ENCODE measurements around the gene USP2.
A peak's percentile ranks its signal among the peaks of the same experiment; 100 is the strongest.
"Not testable (repeated sequence)": the region's sequence is repeated elsewhere in the genome, so short reads cannot be mapped to it uniquely, and the experiment has no call there.

USP2 gene

GRCh38 chr11:119410501-119410900 lies 29.0 kb upstream of the USP2 start:
- DNase-seq: no peak

- no peak for DNase-seq
These were observed 28.2 kb upstream of the USP2 start for GRCh38 chr11:119409731-119410130.

DNA sequence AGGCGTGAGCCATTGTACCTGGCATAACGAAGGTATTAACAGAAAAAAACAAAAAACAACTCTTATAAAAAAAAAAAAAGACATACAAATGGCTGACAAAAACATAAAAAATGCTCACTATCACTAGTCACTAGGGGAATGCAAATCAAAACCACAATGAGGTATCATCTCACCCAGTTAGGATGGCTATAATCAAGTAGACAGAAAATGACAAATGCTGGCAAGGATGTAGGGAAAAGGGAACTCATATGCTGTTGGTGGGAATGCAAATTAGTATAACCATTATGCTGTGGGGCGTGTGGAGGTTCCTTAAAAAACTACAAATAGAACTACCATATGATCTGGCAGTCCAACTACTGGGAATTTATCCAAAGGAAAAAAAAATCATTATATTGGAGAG lies 24.5 kb upstream of the USP2 start:
- no peak for DNase-seq

- DNase-seq: not testable (repeated sequence)
These were observed 24.0 kb upstream of the USP2 start for GRCh38 chr11:119405448-119405847.

DNA sequence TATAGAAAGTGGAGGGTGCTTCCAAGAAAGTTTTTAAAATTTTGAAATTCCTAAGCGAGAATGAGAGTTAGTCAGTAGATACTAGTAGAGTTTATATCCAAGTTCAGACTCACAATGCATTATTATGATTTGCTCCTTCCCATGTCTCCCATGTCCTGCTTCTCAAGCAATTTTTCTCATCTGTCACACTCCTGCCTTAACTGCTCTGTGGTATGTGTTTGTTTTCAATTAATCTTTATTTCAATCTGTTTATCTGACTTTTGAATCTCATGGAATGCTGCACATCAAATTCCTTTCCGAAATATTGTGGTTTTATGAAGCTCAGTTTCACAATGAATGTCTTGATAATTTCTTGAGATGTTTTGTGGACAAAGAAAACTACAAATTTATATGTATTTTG lies 23.4 kb upstream of the USP2 start:
- no peak for DNase-seq

DNA sequence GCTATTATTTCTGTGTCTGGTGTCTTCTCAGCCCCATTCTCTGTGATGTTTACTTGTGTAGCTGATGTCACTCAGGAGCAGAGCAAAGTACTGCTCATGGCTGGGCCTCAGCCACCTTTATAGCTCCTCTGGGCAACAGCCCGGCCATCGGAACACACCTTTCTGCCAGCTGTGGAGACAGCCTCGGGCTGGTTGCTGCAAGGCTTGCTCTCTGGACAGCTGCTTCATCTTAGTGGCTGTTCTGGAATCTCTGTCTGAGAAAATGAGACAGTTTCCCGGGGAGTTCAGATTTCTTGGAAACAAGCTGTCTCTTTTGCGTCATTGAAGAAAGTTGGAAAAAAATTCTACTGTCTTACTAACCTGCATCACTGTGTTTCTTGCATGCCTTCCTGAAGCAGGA lies 21.5 kb upstream of the USP2 start:
- DNase-seq: no peak

DNA sequence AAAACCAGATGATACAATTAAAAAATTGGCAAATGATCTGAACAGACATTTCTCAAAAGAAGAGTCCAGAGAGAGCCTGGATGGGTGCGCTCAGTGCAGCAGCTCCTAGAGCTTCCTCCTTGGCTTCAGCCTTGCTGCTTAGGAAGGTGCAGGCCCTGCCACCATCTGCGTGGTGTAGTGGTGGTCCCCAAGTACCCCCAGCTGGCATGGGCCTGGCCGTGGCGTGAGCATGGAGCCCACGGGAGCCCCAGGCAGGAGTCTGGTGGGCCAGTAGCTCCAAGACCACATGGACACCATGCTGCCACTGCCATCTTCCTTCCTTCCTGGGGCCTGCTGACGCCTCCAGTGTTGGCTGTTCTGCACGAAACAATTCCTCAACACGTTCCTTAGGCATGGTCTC lies 21.0 kb upstream of the USP2 start:
- no peak for DNase-seq

GRCh38 chr11:119400860-119401259 lies 19.4 kb upstream of the USP2 start:
- DNase-seq: no peak

- no peak for DNase-seq
These were observed 16.2 kb upstream of the USP2 start for GRCh38 chr11:119397740-119398139.

- no peak for DNase-seq
These were observed 15.3 kb upstream of the USP2 start for GRCh38 chr11:119396835-119397234.

DNA sequence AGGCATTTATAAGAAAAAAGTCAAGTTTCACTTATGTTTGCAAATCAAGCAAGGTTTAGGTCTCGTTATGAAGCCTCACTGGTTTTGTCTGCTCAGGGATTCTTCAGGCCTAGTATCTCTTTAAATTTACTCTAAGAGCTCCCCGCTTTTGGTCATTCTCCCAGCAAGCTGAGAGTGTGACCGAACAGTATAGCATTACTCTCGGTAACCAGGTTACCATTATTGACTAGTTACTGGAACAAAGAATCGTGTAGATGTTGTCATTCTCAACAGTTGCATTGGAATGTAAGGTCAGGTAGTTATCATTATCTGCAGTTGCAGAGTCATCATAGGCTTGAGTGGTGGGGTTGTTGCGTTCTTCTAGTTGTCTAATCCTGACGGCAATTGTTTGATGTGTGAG lies 9.8 kb upstream of the USP2 start:
- no peak for DNase-seq

GRCh38 chr11:119389611-119390254 lies 8.2 kb upstream of the USP2 start:
- DNase-seq: peak; percentile 54

- DNase-seq: no peak
These were observed 6.6 kb upstream of the USP2 start for GRCh38 chr11:119388103-119388502.

DNA sequence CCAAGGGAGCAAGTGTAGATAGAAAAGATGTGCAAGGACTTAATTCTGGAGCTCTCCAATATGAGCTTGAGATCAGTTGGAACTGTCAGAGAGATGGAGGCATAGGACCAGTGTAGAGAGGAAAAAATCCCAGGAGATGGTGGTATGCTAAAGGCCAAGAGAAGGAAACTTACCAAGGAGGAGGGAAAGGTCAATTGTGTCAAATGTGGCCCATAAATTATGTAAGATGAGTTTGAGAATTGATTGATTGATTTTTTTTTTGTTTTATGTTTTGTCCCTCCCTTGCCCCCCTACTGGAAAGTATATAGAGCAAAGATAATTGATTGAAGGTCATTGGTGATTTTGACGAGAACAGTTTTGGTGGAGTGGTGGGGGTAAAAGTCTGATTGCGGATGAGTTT lies 2.8 kb upstream of the USP2 start:
- no peak for DNase-seq

DNA sequence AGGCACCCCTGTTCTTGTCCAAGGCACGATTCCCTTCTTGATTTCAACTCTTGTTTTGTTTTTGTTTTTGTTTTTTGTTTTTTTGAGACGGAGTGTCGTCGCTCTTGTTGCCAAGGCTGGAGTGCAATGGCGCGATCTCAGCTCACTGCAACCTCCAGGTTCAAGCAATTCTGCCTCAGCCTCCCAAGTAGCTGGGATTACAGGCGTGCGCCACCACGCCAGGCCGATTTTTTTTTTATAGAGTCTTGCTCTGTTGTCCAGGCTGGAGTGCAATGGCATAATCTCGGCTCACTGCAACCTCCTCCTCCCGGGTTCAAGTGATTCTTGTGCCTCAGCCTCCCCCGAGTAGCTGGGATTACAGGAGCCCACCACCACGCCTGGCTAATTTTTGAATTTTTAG lies 1.0 kb upstream of the USP2 start:
- DNase-seq: not testable (repeated sequence)

GRCh38 chr11:119382101-119382500 lies 611 bp upstream of the USP2 start:
- no peak for DNase-seq

GRCh38 chr11:119380827-119381180 lies 686 bp downstream of the USP2 start:
- no peak for DNase-seq

DNA sequence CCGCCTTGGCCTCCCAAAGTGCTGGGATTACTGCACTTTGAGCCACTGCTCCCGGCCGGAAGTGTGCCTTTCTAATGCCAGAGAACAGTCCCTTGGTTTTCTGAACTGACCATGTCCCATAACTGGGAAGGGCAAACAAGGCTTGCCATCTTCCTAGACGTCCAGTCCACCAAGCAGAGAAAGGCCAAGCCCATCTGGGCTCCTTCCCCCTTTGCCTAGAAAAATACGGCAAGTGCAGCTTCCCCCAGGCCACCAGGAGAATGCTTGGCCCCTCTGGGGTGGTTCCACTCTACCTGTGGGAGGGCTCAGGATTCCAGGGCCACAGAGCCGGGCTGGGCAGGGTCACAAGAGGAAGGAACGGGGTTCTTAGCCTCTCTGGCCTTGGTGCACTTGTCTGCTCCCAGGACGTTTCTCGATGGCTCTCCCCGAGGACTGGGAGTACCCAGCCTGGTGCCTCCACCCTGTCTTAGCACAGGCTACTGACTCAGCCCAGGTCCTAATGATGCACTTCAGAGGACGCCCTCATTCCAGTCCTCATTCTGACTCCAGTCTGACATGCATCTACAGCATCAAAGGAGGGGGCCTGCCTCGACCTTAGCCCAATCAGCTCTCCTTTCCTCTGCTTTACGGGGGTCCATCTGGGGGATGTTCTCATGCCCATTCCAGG lies 1.2 kb downstream of the USP2 start:
- DNase-seq: no peak

- no peak for DNase-seq
These were observed 2.5 kb downstream of the USP2 start for GRCh38 chr11:119378851-119379465.

DNA sequence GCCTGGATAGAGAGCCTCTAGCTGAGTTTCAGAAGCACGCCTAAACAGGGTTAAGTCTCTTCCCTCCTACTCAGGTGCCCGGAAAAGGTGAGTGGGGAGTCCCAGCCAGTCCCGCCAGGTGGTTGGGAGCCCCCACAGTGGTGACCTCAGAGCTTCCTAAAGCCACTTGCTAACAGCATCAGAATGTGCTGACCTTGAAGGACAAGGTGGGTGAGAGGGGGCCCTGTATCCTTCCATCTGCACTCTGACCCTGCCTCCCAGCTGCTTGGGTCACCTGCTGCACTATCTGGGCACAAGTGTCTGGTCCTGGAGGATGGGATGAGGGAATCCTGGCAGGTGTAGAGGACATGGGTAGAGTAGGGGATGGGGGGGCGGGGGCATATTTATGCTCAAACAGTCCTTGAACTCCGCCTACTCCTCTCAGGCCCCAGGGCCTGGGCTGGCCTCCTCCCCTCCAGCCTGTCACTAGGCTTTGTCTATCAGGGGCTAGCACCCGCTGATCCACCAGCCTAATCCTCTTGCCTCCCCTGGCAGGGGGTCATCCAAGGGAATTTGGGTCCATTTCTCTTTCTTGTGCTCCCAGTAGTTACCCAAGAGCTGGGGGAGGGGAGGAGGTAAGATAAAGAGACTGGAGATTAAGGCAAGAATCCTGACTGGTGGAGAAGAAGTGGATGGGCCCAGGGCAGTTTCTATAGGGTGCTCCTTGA lies 3.4 kb downstream of the USP2 start:
- no peak for DNase-seq

- no peak for DNase-seq
These were observed 4.2 kb downstream of the USP2 start for GRCh38 chr11:119377112-119377901.

DNA sequence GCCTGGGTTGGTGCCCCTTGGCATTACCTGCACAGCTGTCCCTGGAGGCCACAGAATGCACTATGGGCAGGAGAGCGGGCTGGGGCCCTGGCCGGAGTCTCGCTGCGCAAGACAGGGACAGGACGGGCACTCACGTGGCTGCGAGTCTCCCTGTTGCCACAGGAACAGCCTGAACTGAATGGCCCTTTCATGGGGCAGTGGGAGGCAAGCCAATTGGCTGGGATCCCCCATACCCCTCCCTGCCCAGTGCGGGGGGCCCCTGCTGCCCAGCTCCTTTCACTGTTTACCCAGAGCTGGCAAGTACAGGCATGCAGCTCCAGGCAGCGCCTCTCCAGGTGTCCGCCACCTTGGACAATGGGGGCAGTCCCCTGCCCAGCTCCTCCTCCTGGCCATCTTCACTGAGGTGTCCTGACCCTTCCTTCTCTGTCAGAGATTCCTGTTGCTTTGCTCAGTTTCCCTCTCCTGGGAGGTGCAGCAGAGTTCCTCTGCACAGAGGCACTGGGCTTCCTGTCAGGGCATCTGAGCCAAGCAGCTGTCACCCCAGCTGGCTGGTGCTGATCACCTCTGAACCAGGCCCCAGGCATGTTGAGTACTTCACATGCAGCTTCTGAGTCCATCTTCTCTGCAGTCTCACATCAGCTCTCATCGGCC lies 5.2 kb downstream of the USP2 start:
- no peak for DNase-seq

Measured in RPMI8226 (cell line).